GM19023 (cell line): ENCODE data around the gene KBTBD13.
"Not testable (repeated sequence)": the region's sequence is repeated elsewhere in the genome, so short reads cannot be mapped to it uniquely, and the experiment has no call there.

Experiments
- ATAC-seq: cut with Tn5 transposase; IDR thresholded peaks from one replicate; pipeline ENCODE4 v1.9.1; 2021; ENCODE audit warnings: mild to moderate bottlenecking, moderate library complexity; ENCODE audit not compliant: unreplicated experiment

Gene KBTBD13

GRCh38 chr15:65087873-65088642, 11.5 kb downstream of the KBTBD13 start:
- ATAC-seq = no peak

GRCh38 chr15:65088643-65089021, 12.1 kb downstream of the KBTBD13 start:
- ATAC-seq = no peak

- ATAC-seq = no peak
Observed at GRCh38 chr15:65089206-65089824, 12.8 kb downstream of the KBTBD13 start.

DNA sequence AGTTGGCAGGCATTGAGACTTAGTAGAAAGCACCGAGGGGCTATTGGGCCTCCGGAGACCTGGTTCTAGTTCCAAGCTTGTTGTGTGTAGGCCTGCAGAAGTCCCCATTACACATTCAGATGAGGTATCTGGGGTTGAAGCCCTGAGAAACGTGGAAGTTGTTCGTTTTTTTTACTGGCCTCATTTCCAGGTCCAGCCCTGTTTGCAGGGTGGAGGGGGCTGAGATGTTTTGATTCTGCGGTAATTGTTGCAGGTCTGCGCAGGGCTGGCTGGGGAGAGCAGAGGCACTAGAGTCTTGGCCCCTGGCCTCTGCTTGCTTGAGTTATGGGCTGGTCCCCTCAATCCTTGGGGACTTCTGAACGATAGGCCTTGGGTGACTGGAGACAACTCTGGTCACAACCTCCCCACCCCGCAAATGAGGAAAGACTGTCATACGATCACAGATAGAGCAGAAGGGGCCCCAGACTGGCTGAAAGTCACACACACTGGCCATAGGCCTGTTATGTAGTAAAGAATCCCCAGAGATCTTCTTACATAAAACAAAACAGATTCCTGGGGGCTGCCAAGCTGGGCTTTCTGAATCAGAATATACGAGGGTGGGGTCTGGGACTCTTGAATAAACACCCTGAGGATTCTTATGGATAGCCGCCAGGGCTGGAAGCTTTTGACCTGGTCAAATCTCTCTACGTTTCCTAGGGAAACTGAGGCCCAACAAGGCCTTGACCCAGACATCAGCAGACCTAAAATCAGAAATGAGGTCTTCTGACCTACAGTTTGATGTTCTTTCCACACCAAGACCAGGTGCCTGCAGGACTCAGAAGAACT, 15.6 kb downstream of the KBTBD13 start:
- no peak for ATAC-seq

DNA sequence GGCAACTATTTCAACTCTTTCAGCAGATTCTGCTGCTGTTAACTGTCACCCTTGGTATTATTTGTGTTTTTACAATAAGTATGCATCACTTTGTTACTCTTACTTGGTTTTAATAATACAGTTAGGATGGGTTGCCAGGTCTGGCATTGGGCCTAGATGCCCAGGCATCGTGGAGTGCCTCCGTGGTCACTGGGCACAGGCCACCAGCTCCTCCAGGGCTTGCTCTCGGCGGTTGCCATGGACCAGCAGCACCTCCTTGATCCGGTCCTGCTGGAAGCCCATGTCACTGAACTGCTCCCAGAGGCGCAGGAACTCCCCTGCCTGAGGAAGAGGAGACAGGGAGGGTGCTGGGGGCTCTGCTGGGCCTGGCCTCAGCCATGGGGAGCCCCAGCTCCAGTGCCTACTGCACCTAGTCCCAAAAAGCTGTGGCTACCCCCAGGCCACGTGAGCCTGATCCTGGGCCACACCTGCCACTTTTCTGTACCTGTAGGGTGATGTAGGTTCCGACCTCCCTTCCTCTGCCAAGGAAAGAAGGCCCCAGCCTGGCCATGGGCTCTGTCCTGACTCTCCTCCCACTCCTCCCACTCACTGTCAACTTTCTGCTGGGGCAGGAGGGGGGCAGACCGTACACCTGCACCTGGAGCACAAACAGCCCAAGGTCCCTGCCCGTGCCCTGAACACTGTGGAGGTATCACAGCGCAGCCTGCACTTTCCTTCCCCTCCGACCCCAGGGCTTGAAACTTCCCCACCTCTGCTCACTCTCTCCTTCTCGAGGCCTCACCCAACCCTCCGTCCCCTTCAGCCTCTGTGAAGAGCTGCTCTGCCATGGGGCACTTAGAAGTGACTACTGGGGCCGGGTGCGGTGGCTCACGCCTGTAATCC, 16.6 kb downstream of the KBTBD13 start:
- ATAC-seq = no peak

DNA sequence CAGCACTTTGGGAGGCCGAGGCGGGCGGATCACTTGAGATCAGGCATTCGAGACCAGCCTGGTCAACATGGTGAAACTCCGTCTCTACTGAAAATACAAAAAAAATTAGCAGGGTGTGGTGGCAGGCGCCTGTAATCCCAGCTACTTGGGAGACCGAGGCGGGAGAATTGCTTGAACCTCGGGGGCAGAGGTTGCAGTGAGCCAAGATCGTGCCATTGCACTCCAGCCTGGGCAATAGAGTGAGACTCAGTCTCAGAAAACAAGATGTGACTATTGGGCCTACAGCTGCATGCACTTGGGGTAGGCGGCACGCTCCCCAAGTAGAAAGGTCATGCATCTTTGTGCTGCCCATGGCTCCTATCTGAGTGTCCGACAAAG, 17.2 kb downstream of the KBTBD13 start:
- not testable (repeated sequence) for ATAC-seq

DNA sequence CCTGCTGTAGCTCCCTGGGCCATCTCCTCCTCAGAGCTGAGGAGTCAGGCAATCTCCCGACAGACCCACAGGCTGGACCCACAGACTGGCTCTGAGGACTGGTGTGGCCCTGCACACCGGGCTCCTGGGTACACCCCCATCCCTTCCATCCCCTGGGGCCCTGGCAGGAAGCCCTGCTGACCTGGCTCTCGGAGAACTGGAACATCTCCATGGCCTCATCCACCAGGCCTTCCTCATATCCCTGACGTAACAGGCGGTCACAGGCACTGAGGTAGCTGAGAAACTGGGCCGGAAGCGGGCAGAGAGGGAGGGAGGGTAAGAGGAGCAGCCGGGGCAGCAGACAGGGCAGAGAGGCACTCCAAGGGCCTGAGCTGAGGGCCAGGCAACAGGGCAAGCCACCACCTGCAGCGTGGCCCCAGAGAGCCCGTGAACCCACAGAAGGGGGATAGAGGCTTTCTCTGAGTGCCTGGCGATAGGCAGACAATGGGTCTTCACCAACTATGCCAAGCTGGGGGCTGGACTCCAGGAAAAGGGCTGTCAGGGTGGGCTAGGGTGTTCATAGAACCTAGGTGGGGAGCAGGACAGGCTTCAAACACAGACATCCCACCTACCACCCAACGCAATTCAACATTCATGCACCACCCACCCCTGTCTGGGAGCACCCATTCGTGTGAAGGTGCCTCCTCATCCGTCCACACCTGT, 17.9 kb downstream of the KBTBD13 start:
- ATAC-seq = no peak

DNA sequence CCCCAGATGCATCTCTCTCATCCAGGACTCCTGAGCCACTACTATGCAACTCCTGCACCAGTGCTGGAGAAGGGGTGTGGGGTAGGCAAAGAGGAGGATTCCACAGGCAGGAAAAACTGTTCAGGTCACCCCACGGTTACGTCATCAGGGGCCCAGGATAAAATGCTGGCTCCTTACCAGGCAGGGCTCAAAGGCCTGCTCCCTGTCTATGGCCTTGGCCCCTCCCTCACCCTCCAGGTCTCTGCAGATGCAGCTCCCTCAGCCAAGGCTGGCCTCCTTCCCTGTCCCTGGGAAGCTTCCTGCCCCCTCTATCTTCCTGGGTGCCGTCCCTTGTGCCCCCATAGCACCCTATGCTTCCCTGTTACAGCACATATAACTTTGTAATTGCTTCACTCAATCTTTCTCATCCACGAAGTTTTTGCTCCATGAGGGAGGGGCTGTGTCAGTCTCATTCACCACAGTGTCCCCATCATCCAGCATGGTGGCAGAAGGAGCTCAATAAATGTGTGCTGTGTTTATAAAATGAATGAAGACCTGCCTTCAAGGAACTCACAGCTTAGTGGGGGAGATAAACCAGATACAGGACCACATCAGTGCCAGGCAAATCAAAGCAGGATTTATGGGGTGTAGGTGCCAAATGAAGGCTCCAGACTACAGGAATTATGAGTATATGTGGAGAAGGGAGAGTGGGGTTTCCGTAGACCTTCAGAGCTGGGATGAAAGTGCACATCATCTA, 18.6 kb downstream of the KBTBD13 start:
- no peak for ATAC-seq

DNA sequence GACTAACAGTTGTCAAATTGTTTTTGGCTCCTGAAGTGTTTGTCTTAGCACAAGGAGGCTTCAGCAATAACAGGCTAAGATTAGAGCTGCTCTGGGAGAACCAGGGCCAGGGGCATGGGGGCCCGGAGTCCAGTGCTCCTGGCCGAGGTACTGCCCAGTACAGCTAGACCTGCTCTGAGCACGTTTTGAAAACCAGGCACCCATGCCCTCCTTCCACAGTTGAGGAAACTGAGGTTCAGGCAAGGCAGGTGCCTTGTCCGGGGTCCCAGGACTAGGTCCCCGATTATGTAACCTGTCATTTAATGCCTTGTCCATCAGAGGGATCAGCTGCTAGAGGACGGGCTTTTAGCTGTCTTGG, 19.2 kb downstream of the KBTBD13 start:
- ATAC-seq = no peak

DNA sequence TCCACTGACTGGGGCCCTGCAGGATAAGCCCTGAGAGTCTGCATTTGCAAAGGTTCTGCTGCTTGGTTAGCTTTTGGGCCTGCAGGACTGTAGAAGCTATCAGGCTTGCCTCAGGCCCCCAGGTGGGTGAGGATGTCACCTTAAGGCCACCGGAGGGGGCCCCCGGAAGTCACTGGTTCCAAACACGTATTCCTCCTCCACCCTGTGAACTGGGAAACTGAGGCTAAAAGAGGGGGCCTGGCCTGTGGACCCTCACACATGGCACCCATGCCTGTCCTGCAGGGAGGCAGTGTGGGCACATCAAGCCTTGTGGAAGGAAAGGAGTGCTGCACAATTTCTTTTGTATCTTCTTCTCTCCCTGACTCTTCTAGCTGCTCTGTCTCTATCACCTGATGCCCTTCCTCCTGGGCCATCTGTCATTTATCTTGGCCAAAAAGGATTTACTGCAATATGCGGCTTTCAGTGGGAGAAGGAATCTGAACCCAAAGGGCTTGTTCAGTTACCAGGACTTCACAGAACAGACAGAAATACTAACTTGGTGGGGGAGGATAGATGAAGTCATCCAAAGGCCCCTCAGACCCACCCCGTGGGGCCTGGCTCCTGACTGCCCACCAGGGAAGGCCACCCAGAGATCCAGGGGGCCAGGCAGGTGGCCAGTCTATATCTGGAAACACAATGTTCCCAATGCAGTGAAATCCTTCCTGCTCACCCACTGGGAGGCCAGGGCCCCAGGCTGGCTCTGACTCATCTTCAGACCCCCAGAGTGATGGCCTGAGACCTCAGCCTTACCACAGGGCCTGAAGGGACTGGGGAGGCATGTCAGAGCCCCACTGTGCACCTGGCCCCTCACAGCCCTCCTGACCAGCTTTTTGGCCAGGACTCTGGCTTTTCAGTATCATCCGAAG, 20.2 kb downstream of the KBTBD13 start:
- ATAC-seq = no peak

DNA sequence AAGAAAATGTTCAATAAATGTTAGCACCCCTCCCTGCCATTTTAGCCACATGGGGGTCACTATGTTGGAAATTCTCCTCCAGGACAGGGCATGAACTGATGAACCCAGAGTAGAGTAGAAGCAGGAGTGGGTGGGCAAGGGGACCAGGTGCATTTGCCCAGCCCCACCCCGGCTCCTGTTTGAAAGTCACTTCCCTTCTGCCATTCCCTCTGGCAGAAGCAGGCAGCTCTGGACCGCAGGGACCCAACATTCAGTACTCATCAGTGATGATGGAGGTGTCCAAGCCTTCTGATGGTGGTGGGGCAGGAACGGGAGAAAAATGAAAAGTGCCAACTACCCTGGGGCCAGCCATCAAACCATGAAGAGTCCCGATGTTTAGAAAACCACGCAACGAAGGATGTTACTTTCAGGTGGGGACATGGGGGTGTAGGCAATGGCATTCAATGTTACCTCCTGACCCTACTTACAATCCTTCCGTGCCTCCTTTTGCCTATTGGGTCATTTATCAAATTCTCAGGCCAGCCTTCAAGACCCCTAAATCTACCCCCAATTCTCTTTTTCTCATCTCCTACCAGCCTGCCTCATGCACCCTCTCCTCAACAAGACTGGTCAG, 21.2 kb downstream of the KBTBD13 start:
- no peak for ATAC-seq

DNA sequence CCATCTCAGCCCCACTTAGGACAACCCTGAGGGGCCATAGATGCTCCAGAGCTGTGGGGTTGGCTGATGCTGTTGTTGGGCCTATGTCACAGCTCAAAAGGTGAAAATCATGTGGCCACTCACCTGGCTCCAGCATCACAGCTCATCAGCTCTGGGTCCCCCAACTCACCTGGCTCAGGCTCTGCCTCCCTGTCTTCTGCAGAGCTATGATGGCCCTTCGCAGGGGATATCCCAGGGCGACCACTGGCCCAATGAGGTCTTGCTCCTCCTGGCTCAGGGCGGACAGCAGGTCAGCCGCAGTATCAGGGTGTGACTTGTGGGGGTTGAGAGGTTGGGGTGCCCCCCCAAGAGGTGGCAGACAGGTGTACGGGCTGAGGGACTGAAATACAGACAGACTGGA, 22.8 kb downstream of the KBTBD13 start:
- no peak for ATAC-seq

- ATAC-seq = not testable (repeated sequence)
Observed at GRCh38 chr15:65099801-65100200, 23.3 kb downstream of the KBTBD13 start.

DNA sequence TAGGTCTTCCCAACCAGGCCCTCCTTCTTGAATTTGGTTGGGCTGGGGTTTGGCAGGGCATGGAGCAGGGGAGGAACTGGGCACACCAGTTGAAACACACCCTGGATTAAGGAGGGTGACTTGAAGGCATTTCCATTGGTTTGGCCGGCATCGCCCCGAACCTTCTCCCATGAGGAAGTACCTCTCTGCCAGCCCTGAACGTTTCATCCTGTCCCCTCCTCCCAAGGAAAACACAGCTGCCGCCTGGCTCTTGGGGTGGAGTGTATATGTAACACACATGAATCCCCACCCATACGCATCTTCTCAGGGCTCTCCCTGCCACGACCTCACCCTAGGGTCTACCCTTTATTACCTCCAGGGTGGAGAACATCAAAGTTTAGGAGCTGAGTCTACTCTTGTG, 23.9 kb downstream of the KBTBD13 start:
- no peak for ATAC-seq

GRCh38 chr15:65101411-65101890, 24.9 kb downstream of the KBTBD13 start:
- no peak for ATAC-seq

DNA sequence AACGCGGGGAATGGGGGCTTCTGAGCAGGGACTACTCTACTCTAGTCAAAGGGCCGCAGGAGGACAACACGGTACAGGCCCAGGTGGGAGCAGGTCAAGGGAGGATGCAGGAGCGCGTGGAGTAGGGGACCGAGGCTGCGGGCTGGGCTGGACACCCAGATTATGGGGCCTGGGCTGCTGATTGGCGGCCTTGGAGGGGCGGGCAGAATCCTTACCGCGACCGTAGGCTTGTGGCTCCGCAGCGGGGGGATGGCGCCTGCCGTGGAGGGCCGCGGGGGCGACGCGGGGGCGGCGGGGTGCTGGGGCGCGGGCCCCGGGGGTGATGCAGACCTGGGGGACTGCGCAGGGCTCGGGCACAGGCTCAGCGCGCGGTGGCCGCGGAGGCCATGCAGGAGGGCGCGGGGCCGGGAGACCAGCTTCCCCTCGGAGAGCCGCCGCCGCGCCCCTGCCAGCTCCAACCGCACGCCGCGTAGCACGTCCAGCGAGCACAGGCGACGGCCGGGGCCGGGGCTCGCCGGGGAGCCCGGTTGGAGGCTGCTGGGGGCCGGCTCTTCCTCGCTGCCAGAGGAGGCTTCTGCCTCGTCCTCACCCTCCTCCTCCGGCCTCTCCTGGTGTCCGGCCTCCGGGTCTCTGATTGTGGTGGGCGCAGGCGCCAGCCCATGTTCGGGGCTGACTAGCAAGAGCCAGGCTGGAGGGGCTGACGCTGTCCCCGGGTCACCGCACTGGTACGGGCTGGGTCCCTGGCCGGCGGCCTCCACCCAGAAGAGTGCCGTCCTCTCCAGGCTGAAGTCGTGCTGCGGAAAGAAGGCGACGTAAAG, 25.6 kb downstream of the KBTBD13 start:
- ATAC-seq = no peak

- no peak for ATAC-seq
Observed at GRCh38 chr15:65102912-65103311, 26.4 kb downstream of the KBTBD13 start.
